GM10266 (cell line): Measurements from ENCODE around the gene ARHGAP11B.
"Not testable (repeated sequence)": the region's sequence is repeated elsewhere in the genome, so short reads cannot be mapped to it uniquely, and the experiment has no call there.

ENCODE experiments used
- DNase-seq: peaks from one replicate; pipeline ENCODE4 v3.0.0; 2012; ENCODE audit errors: extremely low spot score
- TF ChIP-seq, protein P1 (sequence below): IDR thresholded peaks from 2 replicates; pipeline ENCODE4 v1.5.1; 2012; ENCODE audit warnings: mild to moderate bottlenecking, low read depth; ENCODE audit not compliant: control insufficient read depth, insufficient read depth; ENCODE audit errors: missing control alignments

ARHGAP11B gene

DNA sequence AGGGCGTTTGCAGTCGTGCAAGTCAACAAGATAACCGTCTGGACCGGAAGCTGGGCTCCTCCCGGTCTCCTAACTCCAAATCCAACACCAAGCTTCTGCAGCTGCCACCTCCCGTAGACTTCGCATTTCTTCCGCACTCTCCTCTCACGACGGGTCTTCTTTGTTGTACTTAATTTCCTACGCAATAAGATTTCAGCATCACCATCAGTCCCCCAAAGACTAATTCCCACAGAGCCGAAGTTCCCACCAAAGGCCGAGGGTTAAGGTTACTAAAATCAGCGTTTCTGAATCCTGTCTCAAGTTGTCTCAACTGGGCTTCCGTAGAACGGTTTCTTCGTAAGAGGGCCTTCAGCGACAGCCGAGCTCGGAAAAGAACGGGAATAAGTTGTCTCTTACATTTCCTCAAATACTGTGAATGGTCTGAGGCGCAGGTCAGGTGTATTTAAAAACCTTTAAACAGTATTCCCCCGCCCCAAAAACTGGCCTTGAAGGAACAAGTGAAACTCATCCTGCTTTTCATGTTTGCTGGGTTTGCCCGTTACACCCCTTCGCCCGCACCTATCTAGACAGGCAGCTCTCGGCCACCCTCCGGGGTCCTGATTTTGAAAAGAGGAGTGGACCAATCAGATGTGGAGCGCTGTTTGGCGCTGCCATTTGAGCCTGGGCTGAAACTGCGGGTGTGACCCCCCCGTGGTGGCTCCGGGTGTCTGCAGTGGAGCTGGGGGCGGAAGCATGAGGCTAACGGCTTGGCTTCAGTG lies at the start of gene ARHGAP11B:
TSS of gene ARHGAP11B (plus strand) at position 693 of the 758 bp plus-strand sequence.
- DNase-seq = peak; percentile 64

DNA sequence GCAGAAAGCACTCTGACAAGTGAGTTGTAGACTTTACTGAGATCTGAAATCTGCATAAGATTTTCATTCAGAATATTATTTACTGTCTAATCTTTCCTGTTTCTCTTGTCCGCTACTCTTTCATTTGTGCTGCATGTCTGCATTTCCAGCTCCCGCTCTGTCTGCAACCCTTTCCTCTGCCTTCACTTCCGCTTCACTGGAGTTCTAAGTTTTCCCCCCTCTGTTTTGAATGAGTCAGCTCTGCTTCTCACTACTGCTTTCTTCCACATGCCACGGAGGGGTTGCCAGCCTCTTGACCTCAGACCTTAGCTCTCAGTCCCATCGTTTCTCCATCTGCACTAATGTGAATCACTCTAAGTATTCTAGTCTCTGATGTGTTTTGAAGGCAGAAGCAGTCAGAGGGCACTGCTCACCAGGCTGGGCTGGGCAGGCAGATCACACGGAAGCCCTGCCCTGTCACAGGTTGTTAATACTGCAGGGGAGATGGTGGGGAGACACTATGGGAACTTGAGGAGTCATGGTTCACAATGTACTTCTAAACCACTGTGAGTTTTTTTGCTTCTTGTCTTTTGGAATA lies 46.4 kb upstream of the ARHGAP11B start:
- not testable (repeated sequence) for DNase-seq

DNA sequence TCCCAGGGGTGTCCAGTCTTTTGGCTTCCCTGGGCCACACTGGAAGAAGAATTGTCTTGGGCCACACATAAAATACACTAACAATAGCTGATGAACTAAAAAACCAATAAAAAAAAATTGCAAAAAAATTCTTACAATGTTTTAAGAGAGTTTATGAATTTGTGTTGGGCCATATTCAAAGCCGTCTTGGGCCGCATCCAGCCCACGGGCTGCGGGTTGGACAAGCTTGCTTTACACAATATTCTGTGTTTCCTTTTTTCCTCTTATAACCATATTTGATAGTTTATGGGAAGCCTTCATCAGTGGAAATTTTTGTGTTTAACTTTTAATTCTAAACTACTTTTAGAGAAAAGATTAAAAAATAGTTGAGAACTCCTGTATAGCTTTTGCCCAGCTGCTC lies 45.2 kb upstream of the ARHGAP11B start:
- DNase-seq = not testable (repeated sequence)

DNA sequence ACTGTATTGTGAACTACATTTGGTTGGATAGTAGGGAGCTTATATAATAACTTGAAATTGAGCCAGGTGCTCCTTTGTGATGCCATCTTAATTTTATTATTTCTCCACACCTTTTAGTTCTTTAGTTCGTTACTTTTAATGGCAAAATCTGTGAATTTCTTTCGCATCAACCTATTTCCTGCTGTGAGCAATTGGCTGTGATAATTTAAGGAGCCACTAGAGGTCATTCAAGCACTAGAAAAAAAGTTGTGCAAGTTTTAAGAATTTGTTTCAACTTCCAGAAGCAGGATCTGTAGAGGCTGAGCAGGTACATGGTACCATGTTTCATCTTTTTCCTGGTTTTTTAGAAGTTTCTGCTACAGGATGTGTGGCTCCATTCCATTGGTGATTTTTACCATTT lies 27.0 kb upstream of the ARHGAP11B start:
- DNase-seq = not testable (repeated sequence)

DNA sequence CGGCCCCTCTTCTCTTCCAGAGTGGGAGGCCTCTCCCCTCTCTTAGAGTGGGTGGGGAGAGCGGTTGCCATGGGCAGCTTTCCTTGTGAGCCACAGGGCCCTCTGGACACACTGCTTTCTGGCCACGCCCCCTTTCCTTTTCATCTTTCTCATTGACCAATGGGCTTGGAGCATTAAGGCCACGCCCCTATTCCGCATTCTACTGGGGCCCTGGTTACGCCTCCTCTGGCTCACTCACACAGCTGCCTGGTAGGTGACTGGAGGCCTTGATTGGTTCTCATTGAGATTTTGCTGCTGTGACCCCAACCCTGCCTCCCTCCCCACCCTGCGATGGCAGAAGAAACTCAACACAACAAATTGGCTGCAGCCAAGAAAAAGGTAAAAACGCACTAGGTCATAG lies 22.1 kb upstream of the ARHGAP11B start, which contains the start of gene GOLGA8H:
TSS of gene GOLGA8H (plus strand) at position 233 of the 400 bp plus-strand sequence. CDS start at position 331, 98 bp downstream.
- DNase-seq = not testable (repeated sequence)

DNA sequence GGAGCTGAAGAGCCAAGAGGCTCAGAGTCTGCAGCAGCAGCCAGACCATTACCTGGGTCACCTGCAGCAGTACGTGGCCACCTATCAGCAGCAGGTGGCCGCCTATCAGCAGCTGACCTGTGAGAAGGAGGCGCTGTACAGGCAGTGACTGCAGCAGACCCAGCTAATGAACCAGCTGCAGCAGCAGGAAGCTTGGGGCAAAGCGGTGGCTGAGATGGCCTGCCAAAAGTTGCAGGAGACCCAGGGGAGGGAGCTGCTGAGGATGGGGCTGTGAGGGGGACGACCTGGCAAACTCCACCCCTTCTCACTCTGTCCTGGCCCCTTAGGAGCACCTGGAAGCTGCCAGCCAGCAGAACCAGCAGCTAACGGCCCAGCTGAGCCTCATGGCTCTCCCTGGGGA lies 13.7 kb upstream of the ARHGAP11B start:
- not testable (repeated sequence) for DNase-seq

DNA sequence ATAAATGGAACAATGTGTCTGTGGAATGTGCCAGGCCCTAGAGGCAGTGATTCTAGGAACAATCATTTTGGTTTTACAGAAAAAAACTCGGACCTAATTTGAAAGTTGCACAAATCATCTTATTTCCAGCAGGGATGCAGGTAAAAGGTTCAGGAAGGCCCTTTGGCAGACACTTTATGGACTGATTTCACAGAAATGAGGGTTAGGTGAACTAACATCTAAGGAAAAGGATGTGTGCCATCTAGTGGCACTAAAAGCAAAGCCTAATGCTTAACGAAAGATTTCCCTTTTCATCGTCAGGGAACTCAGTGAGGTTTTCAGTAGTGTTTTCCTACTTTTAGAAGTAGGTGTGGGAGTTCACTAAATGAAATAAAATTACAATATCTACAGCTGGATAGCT lies 4.6 kb upstream of the ARHGAP11B start:
- not testable (repeated sequence) for DNase-seq

DNA sequence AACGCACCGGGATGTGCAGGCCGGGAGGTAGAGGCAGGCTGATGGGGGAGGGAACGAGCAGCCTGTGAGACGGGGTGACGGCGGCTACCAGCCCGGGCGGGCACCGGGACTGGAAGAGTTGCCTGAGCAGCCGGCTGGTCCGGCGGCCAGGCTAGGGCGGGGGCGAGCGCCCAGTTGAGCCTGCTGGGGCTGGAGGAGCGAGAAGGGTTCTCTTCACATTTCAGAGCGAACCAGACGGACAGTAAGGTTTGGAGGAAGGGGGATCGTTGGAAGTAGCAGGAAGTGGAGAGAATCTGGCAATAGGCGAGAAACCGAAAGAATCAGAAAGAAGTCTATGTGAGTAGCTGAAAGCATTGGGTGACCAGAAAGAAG lies 252 bp downstream of the ARHGAP11B start:
- not testable (repeated sequence) for DNase-seq

DNA sequence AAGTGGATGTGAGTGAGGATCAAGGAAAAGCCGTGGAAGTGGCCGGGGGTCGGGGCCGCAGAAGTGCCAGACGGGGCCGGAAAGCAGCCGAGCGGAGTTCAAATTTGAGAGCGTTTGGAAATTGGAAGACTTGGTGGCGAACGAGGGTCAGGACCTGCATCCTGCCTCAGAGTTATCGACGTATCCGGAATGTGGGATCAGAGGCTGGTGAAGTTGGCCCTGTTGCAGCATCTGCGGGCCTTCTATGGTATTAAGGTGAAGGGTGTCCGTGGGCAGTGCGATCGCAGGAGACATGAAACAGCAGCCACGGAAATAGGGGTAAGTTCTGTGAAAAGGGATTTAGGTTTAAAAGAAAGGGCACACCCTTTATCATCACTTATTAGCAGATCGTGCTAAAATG lies 704 bp downstream of the ARHGAP11B start:
- not testable (repeated sequence) for DNase-seq

DNA sequence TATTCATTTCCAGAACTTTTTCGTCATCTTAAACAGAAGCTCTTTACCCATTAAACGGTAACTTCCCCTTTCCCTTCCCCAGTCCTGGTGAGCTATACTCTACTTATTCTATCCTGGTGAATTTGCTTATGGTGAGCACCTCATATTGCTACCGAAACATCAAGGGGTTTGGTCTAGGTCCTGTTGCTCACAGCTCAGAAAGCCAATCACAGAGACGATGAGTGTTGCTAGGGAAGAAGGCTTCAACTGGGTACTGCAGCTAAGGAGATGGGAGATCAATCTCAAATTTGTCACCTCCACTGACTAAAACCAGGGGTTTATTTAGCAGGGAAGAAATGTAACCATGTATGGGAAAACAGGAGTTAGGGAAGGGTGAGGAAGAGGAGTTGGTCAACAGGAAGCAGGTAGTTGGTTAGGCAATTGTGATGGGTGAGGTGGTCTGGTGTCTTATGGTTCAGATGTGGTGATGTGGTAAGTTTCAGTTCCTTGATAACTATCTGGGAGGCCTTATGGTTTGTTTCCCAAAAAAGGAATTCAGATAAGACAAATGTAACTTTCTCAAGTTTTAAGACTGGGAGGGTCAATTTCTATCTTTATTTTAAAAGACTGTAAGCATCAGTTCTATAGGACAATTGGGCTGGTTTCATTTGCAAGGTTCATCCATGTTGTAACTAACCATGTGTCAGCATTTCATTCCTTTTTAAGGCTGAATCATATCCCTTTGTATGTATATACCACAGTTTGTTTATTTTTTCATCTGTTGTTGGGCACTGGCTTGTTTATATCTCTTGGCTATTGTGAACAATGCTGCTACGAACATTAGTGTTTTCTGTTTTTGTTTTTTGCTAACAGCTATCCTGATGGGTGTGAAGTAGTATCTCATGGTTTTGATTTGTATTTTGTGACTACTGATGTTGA lies 24.3 kb downstream of the ARHGAP11B start:
- TF ChIP-seq, protein P1, sequence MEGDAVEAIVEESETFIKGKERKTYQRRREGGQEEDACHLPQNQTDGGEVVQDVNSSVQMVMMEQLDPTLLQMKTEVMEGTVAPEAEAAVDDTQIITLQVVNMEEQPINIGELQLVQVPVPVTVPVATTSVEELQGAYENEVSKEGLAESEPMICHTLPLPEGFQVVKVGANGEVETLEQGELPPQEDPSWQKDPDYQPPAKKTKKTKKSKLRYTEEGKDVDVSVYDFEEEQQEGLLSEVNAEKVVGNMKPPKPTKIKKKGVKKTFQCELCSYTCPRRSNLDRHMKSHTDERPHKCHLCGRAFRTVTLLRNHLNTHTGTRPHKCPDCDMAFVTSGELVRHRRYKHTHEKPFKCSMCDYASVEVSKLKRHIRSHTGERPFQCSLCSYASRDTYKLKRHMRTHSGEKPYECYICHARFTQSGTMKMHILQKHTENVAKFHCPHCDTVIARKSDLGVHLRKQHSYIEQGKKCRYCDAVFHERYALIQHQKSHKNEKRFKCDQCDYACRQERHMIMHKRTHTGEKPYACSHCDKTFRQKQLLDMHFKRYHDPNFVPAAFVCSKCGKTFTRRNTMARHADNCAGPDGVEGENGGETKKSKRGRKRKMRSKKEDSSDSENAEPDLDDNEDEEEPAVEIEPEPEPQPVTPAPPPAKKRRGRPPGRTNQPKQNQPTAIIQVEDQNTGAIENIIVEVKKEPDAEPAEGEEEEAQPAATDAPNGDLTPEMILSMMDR = no peak
- DNase-seq = peak; percentile 32

DNA sequence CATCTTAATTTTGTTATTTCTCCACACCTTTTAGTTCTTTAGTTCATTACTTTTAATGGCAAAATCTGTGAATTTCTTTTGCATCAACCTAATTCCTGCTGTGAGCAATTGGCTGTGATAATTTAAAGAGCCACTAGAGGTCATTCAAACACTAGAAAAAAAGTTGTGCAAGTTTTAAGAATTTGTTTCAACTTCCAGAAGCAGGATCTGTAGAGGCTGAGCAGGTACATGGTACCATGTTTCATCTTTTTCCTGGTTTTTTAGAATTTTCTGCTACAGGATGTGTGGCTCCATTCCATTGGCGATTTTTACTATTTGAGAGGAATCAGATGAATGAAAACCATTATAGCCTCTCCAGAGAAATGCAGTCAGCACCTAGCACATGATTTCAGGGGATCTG lies 35.2 kb downstream of the ARHGAP11B start:
- TF ChIP-seq, protein P1 = peak; percentile 26
- not testable (repeated sequence) for DNase-seq

DNA sequence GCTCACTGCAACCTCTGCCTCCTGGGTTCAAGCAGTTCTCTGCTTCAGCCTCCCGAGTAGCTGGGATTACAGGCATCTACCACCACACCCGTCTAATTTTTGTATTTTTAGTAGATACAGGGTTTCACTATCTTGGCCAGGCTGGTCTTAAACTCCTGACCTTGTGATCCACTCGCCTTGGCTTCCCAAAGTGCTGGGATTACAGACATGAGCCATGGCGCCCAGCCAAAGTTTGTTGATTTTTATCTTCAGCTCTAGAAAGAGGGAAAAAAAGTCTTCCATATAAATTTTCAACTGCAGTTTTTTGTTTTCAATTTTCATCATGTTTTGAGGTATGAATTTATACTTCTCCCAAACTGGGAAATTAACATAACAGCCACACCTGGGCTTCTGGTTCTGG lies 43.7 kb downstream of the ARHGAP11B start:
- not testable (repeated sequence) for DNase-seq

DNA sequence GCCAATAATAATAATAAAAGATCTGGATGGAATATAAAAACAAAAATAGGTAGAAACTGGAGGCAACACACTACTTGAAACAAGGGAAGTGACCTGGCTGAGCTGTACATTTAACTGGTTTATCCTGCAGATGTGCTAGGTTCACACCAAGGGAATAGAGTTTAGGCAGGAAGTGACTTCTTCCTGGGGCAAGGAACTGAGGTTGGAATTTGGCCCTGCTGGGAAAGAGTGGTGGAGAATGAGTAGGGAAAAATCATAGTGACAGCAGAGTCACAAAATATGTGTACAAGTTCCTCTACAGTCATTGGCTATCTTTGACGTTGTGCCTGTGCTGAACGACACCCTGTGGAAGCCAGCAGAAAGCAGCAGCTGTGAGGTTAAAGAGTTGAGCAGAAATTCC lies 44.1 kb downstream of the ARHGAP11B start:
- DNase-seq = no peak
- TF ChIP-seq, protein P1 = no peak
